PC-9 (cell line): ENCODE data around the gene CCNF. TPM values are rescaled to one million over a fixed set of nuclear protein-coding genes. Genes with fewer than 3 reads are reported as not detected.

ENCODE experiments used
- BruUV-seq: library from RNA; stranded (reverse); fragments of 400-500 nt; replicated peaks from 2 replicates; lab custom pipeline; 2021; lab: Mats Ljungman, UMichigan
- CTCF ChIA-PET: fragments of 300-600 bp; sonication (Branson Sonifier 250); formaldehyde crosslinking; loops from one replicate; lab custom pipeline; 2022; ENCODE audit warnings: antibody characterized with exemption; lab: Charles Lee
- POLR2A ChIA-PET: fragments of 300-600 bp; sonication (Branson Sonifier 250); formaldehyde crosslinking; loops from one replicate; lab custom pipeline; 2022; ENCODE audit warnings: antibody characterized with exemption; ENCODE audit not compliant: unreplicated experiment; lab: Charles Lee
- DNase-seq, 2 experiments: peaks; one replicate each; pipeline versions ENCODE4 v3.0.0 to v3.0.0-alpha.2; 2015 to 2022; ENCODE audit warnings: mixed read lengths in 1 of 2
- H2AFZ ChIP-seq: fragments of 200-600 bp; sonication (generic); 2 replicates; pipeline ENCODE4 v1.8.1; 2017; ENCODE audit warnings: antibody characterized with exemption
- H3F3A ChIP-seq: fragments of 200-600 bp; sonication (generic); 2 replicates; pipeline ENCODE4 v1.8.1; 2017; ENCODE audit warnings: antibody characterized with exemption, mild to moderate bottlenecking, low read depth; ENCODE audit not compliant: insufficient read depth
- H3K27ac ChIP-seq: fragments of 200-600 bp; sonication (generic); 2 replicates; pipeline ENCODE4 v1.6.1; 2016; ENCODE audit warnings: mixed run types
- H3K27me3 ChIP-seq: fragments of 200-600 bp; sonication (generic); 2 replicates; pipeline ENCODE4 v1.6.1; 2016; ENCODE audit warnings: low read depth, mixed run types; ENCODE audit not compliant: insufficient read depth
- H3K36me3 ChIP-seq: fragments of 200-600 bp; sonication (generic); 2 replicates; pipeline ENCODE4 v1.6.1; 2016; ENCODE audit warnings: low read depth, mixed run types
- H3K4me1 ChIP-seq: fragments of 200-600 bp; sonication (generic); replicated peaks from 2 replicates; pipeline ENCODE4 v1.6.1; 2016; ENCODE audit warnings: mixed run types; ENCODE audit not compliant: insufficient read depth
- H3K4me2 ChIP-seq: fragments of 200-600 bp; sonication (generic); 2 replicates; pipeline ENCODE4 v1.6.1; 2017; ENCODE audit warnings: mixed run types
- H3K4me3 ChIP-seq: fragments of 200-600 bp; sonication (generic); 2 replicates; pipeline ENCODE4 v1.6.1; 2016; ENCODE audit warnings: mixed run types
- H3K79me2 ChIP-seq: fragments of 200-600 bp; sonication (generic); 2 replicates; pipeline ENCODE4 v1.6.1; 2017; ENCODE audit warnings: low read depth, mixed run types
- H3K9me2 ChIP-seq: fragments of 200-600 bp; sonication (generic); 2 replicates; pipeline ENCODE4 v1.8.1; 2017; ENCODE audit warnings: mild to moderate bottlenecking; ENCODE audit not compliant: insufficient read depth
- H3K9me3 ChIP-seq: fragments of 200-600 bp; sonication (generic); 2 replicates; pipeline ENCODE4 v1.8.1; 2016; ENCODE audit warnings: low read depth; ENCODE audit not compliant: insufficient read depth
- H4K20me1 ChIP-seq: fragments of 200-600 bp; sonication (generic); 2 replicates; pipeline ENCODE4 v1.8.1; 2017; ENCODE audit not compliant: insufficient read depth
- CTCF ChIP-seq: fragments of 200-600 bp; sonication (generic); conservative IDR thresholded peaks from 2 replicates; pipeline ENCODE4 v1.6.1; 2017; ENCODE audit warnings: mixed run types, antibody characterized with exemption, mild to moderate bottlenecking, moderate library complexity
- EZH2 ChIP-seq: fragments of 200-600 bp; sonication (generic); IDR thresholded peaks from 2 replicates; pipeline ENCODE4 v1.8.0; 2017; ENCODE audit warnings: antibody characterized with exemption, low read depth
- intact Hi-C: fragments of 100-400 bp; cut with micrococcal nuclease; formaldehyde crosslinking; loops from one replicate; pipeline ENCODE4 v1.10.0; 2022; ENCODE audit not compliant: unreplicated experiment
- total RNA-seq: library from RNA; stranded (reverse); gene quantifications from 2 replicates; pipeline ENCODE4 v1.2.3, GENCODE V29; 2021

Gene CCNF
- total RNA-seq, 1 experiment from 2014 or later = 69.0 TPM

GRCh38 chr16:2483939-2484897 lies 55.0 kb downstream of the CCNF start:
- POLR2A ChIA-PET = no interaction called here
- Histone ChIP-seq H3K4me3 (no peak overlapping the region), H3K27ac (no peak overlapping the region), H3F3A (no peaks in the 10 kb centered on the region), H3K4me1 (no peaks in the 10 kb centered on the region), H3K9me3 (no peaks in the 10 kb centered on the region), H3K9me2 (no peaks in the 10 kb centered on the region), H3K4me2 (no peak overlapping the region), H4K20me1 (no peaks in the 10 kb centered on the region), H3K79me2 (no peaks in the 10 kb centered on the region), H3K27me3 (no peaks in the 10 kb centered on the region), H3K36me3 (no peaks in the 10 kb centered on the region), H2AFZ (no peak overlapping the region)
- no peak for DNase-seq
- BruUV-seq = no TSS peak
- no peak for TF ChIP-seq CTCF
- no peak for TF ChIP-seq EZH2
- intact Hi-C loops = no loop called here
- CTCF ChIA-PET = no interaction called here

- intact Hi-C loops = no loop called here
- H3K9me3 ChIP-seq = no peaks in the 10 kb centered on the region
- ChIA-PET CTCF (no interaction called here), POLR2A (no interaction called here)
- BruUV-seq = no TSS peak
- no peak overlapping the region for H3K4me3 ChIP-seq
- H3K9me2 ChIP-seq = no peaks in the 10 kb centered on the region
- H2AFZ ChIP-seq = no peak overlapping the region
- H3K36me3 ChIP-seq = no peaks in the 10 kb centered on the region
- H3K27ac ChIP-seq = no peak overlapping the region
- no peak overlapping the region for H3K4me2 ChIP-seq
- TF ChIP-seq CTCF (no peak), EZH2 (no peak)
- no peaks in the 10 kb centered on the region for H3K27me3 ChIP-seq
- no peaks in the 10 kb centered on the region for H3F3A ChIP-seq
- H4K20me1 ChIP-seq = no peaks in the 10 kb centered on the region
- no peak for DNase-seq
- H3K4me1 ChIP-seq = no peaks in the 10 kb centered on the region
- no peaks in the 10 kb centered on the region; the same call in 1 of the 2 replicates for H3K79me2 ChIP-seq
Observed at GRCh38 chr16:2484898-2485508, 55.8 kb downstream of the CCNF start.

GRCh38 chr16:2485811-2486507 lies 56.7 kb downstream of the CCNF start:
- H3K4me2 ChIP-seq = no peak overlapping the region
- TF ChIP-seq CTCF (no peak), EZH2 (no peak)
- H3K9me3 ChIP-seq = no peaks in the 10 kb centered on the region
- H3K27me3 ChIP-seq = no peaks in the 10 kb centered on the region
- H3K36me3 ChIP-seq = no peaks in the 10 kb centered on the region
- no peak overlapping the region for H3K27ac ChIP-seq
- no peak overlapping the region for H2AFZ ChIP-seq
- ChIA-PET CTCF (no interaction called here), POLR2A (no interaction called here)
- intact Hi-C loops = no loop called here
- DNase-seq = no peak
- no peaks in the 10 kb centered on the region for H3K4me1 ChIP-seq
- H4K20me1 ChIP-seq = no peaks in the 10 kb centered on the region
- no peaks in the 10 kb centered on the region for H3F3A ChIP-seq
- no peaks in the 10 kb centered on the region; the same call in 1 of the 2 replicates for H3K79me2 ChIP-seq
- BruUV-seq = no TSS peak
- H3K4me3 ChIP-seq = no peak overlapping the region
- no peaks in the 10 kb centered on the region for H3K9me2 ChIP-seq
